COLO829 (cell line): Measurements from ENCODE around the gene REXO1.

ENCODE experiments used
- DNase-seq: peaks from one replicate; pipeline ENCODE4 v3.0.0; 2012; ENCODE audit warnings: low spot score

REXO1 gene

DNA sequence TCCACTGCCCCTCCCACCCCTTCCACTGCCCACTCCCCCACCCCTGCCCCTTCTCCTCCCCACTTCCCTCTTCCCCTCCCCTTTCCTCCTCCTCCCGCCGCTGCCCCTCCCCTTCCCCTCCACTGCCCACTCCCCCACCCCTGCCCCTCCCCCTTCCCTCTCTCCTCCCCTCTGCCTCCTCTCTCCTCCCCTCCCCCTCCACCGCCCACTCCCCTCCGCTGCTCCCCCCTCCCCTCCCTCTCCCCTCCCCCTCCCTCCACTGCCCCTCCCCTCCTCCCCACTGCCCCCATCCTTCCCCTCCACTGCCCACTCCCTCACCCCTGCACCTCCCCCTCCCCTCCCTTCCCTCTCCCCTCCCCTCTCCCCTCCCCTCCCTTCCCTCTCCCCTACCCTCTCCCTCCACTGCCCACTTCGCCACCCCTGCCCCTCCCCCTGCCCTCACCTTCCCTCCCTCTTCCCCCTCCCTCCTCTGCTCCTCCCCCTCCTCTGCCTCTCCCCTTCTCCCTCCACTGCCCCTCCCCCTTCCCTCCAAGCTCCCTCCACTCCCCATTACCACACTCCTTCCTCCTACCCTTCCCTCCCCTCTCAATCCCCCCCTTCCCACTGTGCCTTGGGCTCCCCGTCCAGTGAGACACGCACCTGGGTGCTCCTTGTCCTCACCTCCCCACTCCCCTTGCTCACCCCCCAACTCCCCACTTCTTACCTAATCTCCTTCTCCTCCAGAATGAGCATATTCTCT, 58.1 kb downstream of the REXO1 start:
- no peak for DNase-seq

DNA sequence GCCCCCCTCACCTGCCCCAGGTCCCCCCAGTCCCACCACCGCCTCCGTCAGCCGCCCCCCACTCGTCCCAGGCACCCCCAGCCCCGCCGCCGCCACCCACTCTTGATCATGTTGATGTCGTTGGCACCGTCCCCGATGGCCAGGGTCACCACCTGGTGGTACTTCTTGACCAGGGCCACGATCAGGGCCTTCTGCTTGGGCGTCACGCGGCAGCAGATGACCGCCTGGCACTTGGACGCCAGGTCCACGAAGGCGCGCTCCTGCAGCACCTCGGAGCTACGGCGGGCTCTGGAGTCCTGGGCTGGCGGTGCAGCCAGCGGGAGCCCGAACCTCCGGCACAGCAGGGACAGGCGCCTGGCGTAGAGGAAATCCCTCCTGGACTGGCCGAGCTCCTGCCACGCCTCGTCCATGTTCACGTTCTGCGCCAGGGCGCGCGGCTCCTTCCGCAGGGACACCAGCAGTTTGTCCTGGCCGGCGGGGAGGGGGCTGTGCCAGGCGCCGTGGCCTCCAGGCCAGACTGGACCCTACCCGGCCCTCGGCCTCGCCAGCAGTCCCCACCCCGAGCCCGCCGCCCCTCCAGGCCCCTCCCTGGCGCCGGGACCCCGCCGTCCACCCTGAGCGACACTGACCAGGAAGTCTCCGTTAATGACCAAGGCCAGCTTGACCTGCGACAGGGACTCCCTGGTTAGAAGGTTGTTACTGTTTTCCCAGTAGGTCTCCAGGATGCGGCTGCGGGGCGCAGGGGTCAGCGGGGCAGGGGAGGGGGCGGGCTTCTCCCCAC, 58.8 kb downstream of the REXO1 start:
- DNase-seq = no peak

DNA sequence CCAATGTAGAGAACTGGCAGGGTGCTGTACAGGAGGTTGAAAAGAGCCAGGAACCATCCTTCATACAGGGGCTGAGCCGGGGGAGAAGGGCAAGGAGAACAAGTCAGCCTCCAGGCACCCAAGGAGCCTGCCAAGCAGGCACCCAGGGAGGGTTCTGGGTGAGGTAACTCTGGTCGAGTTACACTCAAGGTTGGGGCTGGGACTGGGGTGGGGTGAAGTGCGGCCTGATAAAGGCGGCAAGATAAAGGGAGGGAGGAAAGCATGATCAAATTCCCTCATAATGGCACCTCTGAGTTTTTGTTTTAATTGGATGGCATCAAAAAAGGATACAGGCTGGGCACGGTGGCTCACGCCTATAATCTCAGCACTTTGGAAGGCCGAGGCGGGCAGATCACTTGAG, 61.2 kb downstream of the REXO1 start:
- DNase-seq = no peak

DNA sequence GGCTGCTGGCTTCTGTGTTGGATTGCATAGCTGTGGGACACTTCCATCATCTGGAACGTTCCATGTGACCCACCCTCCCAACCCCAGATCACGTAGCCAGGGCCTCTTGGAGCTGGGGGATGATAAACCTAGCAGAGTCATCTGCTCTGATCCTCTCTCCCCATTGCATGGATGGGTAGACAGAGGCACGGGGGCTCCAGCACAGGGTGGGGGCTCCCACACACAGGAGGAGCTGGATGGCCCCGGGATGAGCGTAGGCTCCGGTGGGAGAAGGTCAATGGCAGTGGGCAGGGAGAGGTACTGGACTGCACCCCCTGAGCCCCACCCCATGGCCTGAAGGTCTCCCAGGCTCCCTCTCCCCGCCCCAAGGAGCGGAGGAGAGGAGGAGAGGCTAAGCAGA, 61.6 kb downstream of the REXO1 start:
- DNase-seq = no peak

DNA sequence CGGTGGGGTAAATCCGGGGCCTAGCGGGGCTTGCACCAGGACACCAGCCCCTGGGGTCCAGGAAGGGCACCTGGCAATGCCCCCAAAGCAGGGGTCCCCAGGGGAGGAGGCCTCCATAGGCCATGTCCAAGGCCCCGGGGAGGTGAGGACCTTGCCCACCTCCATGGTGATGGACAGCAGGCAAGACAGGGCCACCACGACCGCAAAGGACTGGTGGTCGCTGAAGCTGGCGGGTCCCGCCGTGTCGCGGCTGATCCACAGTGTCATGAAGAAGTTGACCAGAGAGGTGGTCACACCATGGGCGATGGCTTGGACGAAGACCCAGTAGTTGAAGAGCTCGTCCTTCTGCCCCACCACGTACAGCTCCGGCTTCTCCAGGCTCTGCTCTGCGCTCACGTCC, 63.0 kb downstream of the REXO1 start:
- DNase-seq = no peak

DNA sequence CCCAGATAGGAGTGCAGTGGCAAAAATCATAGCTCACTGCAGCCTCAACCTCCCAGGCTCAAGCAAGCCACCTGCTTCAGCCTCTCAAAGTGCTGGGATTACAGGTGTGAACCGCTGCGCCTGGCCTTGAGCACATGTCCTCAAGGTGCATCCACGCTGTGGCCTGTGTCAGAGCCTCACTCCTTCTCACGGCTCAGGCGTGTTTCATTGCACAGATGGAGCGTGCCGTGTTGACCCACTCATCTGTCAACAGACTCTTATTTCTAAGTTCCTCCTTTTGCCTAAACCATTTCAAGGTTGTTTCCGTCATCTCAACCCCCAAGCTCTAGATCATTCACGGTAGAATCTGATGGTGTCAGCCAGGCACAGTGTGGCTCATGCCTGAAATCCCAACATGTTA, 64.4 kb downstream of the REXO1 start:
- DNase-seq = no peak

DNA sequence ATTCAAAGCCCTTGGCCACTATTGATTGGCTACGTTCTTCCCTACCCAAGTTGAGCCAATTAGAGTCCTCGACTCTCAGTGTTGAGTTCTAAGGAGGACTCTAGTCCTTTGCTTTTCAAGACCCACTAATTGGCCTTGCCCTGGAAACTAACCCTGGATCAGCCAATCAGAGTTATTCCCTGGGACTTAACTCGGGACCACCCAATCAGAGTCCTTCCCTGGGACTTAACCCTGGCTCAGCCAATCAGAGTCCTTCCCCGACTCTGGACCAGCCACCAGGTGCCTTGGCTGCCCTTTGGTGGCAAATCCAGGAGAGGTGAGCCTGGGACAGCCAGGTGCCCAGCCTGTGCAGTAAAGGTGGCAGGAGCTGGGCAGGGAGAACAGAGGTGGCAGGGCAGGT, 64.9 kb downstream of the REXO1 start:
- no peak for DNase-seq

DNA sequence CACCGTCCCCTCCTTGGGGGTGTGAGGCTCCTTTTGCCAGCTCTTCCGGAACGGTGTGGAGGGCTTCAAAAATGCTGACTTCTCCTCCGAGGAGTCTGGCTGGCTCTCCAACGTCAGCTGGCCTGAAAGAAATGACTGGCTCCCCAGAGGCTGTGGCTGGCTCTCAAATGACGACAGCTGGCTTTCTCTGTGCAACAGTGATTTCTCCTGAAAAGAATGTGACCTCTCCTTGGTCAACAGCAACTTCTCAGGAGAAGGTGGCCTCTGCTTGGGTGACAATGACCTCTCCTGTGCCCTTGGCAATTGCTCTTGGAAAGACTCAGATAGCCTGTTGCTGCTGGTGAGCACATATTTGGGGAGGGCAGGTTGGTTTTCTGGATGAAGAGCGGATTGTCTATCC, 65.8 kb downstream of the REXO1 start:
- DNase-seq = no peak

DNA sequence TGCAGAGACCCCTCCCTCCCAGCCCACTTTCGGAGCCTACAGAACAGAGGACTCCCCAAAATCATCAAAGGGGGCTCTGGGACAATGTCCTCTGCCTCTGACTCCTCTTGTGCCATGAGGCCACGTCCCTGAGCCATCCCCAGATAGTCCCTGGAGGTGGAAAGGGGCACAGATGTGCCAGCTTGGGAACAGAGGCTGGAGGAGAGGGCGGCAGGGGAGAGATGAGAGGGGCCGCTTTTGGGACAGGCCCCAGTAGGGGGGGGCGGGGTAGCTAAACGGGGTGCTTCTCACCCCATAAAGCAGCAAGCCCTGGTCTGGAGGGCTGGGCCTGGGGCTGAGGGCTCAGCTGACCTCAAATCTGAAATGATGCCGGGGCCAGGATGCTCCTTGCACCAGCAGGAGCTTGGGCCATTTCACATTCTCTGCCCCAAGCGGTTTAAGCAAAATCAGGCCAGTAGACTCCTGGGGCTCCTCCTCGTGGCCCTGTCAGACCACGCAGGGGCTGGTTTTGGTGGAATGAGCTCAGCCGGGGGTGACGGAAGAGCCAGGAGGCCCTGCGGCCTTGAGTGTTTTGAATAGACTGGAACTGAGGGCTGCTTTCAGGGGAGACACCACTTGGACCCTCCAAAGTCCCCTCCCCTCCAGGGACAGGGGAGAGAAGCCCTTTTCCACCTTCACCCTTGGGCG, 67.9 kb downstream of the REXO1 start:
- no peak for DNase-seq

DNA sequence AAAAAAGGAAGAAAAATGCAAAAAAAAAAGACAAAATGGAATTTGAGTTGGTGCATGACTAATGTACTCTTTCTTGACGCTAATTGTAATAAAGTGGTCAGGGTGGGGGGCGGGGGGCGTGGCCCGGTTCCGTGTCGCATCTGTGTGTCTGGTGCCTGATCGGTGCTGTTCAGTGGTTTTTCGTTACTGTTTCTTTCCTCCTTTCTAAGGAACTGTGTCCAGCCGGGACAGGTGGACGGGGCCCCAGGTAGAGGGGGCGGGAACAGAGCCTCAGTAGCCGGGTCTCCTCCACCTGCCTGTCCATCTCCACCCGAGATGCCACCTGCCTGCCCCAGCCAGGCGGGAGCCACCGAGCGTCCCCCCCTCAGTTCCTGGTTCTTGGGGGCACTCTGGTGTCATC, 68.7 kb downstream of the REXO1 start:
- no peak for DNase-seq

DNA sequence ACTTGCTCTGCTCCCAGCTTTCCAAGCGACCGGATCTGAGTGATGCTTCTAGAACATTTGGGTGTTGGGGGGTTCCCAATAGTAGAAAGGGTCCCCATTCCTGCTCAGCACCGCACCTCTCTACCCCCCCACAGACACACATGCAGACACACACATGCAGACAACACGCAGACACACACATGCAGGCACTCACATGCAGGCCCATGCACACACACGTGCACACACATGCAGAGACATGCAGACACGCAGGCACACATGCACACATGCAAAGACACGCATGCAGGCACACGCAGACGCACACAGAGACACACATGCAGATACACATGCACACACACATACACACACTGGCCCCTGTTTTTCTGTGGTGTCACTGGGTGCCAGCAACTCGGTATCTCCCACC, 71.1 kb downstream of the REXO1 start:
- DNase-seq = no peak

DNA sequence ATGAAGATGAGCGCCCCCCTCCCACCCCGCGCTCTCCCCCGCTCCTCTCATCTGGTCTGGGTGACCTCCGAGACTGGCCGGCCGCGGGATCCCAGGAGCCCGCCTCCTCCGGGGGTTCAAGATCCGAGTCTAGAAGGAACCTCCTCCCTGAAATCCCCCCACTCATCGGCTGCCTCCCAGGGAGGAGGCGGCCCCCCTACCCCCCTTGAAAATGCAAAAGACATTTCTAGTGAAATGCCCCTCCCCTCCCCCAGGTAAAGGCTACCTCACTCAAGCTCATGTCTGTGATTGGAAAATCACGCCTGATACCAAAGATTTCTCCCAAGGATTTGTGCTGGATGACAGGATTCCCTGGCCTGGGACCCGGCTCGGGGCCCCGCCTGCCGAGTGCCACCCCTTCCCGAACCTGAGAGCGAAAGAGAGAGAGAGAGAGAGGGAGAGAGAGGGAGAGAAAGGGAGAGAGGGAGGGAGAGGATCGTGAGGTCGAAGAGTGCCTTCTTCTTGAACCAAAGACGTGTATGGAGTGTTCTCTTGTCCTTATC, 71.6 kb downstream of the REXO1 start:
- DNase-seq = no peak

DNA sequence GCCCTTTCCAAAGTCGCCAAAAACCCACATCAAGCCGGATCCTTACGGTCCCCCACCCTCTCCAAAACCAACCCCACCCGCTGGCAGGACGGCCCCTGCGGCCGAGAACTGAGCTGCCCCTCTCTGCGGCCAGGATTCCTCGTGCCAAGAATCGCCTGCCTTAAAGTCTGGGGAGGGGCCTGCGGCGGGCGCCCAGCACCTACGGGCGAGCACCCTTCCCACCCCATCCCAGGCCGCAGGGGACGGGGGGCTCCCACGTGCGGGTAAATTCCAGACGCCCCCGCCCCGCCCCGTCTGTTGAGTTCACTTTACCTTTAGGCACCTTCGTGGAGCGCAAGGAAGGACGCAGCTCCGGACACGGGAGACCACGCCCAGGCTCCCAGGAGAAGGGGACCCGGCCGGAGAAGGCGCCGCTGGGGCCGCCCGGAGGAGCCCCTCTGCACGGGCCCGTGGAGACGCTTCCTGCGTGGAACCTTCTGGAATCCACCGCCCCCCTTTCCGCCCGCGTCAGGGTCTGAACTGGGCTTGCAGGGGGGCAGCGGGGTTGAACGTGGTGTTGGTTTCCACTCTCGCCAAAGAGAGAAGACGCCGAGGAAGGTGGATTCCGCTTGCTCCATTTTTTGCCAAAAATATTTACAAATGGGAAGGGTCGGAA, 72.2 kb downstream of the REXO1 start:
- no peak for DNase-seq

DNA sequence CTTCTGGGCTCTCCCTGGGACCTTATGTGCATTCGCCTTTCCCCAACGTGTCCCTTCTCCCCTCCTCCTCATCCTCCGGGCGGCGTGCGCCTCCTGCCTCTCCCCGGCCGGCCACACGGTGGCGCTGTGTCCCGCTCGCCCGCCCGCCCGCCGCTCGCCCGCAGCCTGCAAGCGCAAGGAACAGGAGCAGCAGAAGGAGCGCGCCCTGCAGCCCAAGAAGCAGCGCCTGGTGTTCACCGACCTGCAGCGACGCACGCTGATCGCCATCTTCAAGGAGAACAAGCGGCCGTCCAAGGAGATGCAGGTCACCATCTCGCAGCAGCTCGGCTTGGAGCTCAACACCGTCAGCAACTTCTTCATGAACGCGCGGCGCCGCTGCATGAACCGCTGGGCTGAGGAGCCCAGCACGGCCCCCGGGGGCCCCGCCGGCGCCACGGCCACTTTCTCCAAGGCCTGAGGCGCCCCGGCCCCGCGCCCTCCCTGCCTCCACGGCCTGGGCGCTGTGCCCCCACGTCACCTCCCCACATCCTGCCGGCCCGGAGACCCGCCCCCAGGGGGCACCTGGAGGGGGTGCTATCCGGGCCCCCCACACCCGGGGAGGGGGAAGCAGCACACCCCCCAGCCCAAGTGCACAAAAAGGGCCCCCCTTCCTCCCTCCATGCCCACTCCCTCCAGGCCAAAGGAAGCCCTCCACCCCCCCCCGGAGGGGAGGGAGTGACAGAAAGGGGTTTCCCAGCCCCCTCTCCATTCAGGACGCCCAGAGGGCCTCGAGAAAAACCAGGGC, 73.1 kb downstream of the REXO1 start:
- no peak for DNase-seq

DNA sequence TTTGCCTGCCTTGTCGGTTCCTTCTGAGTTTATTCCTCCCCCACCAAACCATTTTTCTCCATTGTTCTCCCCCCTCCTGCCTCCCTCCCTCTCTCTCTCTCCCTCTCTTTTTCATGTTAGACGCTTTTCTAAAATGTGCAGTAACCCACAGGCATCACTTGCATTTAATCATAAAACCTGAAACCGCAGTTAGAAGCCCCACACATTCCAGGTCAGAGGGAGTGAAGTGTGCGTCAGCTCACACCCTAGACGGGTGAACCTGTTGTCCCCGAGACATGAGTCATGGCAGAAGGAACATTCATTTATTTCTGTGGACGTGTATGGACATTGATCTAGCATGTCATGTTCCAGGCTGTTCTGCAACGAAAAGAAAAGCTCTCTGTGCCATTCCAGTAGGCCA, 75.1 kb downstream of the REXO1 start:
- no peak for DNase-seq

DNA sequence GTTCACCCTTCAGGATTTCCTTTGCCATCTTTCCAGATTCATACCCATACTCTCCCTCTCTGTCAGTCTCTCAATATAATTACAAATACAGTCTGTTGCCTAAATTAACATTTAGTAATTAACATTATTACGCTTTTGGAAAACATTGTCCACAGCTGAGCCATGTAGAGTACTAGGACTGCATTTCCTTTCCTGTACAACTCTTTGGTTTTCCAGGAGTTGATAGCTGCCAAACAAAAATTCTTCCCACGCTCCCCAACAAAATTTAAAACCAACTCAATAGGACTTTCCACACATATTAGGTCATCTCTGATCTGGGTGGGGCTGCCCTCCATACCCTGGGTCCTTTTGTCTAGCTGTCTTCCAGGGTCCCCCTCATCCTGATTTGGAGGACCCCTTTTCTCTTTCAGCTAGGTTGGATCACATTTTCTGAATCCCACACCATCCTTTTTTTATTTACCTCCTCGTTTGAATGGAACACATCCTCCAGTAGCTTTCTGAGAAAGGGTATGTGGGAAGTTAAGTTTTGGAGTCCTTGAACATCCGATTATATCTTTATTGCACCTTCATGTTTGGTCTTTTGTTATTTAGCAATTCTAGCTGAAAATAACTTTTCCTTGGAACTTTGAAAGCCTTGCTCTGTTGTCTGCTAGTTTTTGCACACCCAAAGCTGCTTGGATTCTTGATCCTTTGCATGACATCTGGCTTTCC, 77.3 kb downstream of the REXO1 start:
- no peak for DNase-seq

DNA sequence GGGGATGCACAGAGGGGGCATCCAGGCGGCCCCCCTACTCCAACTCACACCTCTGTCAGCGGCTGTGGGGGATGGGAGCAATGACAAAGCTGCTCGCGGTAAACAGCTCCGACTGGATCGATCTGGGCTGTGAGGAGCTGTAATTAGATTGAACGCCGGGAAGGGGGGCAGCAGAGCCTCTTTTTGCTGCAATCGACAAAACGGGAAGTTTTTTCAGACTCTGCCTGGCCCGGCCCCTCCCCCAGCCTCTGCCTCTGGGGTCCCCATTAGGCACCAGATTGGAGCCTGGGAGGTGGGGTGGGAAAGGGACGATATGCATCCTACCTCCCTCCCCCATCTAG, 78.7 kb downstream of the REXO1 start:
- DNase-seq = no peak

DNA sequence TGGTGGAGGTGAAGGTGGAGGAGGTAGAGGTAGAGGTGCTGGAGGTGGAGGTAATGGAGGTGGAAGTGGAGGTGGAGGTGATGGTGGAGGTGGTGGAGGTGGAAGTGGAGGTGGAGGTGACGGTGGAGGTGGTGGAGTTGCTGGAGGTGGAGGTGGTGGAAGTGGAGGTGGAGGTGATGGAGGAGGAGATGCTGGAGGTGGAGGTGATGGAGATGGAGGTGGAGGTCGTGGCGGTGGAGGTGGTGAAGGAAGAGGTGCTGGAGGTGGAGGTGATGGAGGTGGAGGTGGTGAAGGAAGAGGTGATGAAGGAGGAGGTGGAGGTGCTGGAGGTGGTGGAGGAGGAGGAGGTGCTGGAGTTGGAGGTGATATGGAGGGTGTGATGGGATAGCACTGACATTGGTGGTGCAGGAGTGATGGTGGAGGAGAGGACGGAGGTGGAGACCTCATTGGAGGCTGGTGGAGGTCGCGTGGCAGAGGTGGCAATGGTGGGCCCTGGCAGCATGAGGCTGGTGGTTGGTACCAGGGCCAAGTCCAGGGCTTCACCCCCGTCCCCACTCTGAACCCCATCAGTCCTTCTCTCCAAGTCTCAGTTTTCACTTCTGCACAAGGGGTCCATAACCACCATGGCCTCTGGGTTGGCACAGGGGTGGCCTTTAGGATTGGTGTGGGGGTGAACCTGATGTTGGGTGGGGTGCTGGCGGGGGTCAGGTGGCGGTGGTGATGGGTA, 79.2 kb downstream of the REXO1 start:
- DNase-seq = no peak

DNA sequence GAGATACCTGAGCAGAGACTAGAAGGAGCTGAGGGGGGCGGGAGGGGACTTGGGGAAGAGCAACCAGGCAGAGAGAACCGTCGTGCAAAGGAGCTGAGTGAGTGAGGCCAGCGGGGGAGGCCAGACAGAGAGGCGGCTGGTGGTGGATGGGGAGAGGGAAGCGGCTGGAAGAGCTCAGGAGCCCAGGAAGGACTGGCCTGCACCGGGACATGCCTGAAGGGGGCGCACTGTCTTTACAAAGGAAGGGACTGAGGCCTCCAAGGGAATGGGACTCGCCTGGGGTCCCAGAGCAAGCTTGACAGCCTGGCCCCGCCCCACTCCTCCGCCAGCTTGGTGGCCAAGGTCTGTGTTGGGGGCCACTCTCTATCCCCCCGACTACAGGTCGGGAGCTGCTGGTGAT, 80.0 kb downstream of the REXO1 start:
- no peak for DNase-seq

DNA sequence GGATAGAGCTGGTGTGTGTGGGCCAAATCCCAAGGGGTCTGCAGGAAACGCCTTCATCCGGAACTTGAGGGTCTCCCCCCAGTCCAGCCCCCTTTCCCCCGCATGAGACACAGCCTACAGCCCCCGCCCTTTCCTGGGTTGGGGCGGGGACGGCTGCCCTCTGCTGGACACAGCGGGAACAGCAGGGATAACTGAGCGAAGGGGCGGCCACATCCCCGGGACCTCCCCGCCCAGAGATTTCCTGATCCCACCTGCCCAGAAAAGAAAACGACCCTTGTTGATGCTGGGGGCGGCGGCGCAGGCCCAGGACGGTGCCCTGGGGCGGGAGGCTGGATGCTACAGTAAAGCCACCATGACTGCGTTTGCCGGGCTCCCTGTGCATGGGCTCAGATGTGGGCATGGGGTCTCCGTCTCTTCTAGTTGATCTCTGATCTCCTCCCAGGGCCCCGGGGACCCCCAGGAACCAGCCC, 80.8 kb downstream of the REXO1 start:
- peak; percentile 79 for DNase-seq
